ENCODE data around the gene STAT5A.

DNA sequence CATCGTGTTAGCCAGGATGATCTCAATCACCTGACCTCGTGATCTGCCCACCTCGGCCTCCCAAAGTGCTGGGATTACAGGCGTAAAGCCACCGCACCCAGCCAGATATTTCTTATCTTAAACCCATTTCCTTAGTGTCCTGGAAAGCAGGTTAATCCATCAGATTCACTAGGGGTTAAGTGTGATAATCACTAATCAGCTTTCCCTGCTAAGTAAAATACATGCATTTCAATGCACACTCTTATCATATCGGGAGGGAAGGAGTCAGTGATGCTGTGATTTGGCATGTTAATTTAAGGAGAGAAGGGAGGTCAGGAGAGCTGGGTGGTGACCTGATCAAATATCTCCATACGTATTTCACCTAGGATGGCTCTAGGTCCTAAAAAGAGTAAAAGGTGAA is 70.8 kb downstream of the STAT5A start:
- TF ChIP-seq, protein P1, sequence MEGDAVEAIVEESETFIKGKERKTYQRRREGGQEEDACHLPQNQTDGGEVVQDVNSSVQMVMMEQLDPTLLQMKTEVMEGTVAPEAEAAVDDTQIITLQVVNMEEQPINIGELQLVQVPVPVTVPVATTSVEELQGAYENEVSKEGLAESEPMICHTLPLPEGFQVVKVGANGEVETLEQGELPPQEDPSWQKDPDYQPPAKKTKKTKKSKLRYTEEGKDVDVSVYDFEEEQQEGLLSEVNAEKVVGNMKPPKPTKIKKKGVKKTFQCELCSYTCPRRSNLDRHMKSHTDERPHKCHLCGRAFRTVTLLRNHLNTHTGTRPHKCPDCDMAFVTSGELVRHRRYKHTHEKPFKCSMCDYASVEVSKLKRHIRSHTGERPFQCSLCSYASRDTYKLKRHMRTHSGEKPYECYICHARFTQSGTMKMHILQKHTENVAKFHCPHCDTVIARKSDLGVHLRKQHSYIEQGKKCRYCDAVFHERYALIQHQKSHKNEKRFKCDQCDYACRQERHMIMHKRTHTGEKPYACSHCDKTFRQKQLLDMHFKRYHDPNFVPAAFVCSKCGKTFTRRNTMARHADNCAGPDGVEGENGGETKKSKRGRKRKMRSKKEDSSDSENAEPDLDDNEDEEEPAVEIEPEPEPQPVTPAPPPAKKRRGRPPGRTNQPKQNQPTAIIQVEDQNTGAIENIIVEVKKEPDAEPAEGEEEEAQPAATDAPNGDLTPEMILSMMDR (IDR thresholded peaks at IDR 0.05): no peak
- TF ChIP-seq POLR2A (IDR thresholded peaks at IDR 0.05): no peak
